OCI-M2 (cell line): Measurements from ENCODE around the gene YPEL1.
"Not testable (repeated sequence)": the region's sequence is repeated elsewhere in the genome, so short reads cannot be mapped to it uniquely, and the experiment has no call there.

Experiments
- DNase-seq: peaks from one replicate; lab custom pipeline; 2025; ENCODE audit not compliant: unreplicated experiment; lab: John Stamatoyannopoulos, UW

YPEL1 gene

DNA sequence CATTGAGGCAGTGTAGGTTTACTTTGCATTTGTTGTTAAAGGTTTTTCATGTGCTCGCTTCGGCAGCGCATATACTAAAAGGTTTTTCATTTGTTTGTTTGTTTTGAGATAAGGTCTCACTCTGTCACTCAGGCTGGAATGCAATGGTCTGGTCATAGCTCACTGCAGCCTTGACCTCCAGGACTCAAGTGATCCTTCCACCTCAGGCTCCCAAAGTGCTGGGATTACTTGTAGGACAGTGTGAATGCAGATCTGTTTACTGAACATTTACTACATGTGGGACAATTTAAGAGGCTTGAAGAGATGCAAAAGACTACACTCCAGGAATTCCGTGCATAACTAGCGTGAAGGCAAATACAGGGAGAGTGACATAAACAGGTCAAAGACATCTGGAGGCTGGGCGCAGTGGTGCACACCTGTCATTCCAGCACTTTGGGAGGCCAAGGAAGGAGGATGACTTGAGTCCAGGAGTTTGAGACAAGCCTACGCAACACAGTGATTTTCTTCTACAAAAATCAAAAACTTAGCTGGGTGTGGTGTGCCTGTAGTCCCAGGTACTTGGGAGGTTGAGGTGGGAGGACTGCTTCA lies 34.1 kb downstream of the YPEL1 start:
- no peak for DNase-seq

DNA sequence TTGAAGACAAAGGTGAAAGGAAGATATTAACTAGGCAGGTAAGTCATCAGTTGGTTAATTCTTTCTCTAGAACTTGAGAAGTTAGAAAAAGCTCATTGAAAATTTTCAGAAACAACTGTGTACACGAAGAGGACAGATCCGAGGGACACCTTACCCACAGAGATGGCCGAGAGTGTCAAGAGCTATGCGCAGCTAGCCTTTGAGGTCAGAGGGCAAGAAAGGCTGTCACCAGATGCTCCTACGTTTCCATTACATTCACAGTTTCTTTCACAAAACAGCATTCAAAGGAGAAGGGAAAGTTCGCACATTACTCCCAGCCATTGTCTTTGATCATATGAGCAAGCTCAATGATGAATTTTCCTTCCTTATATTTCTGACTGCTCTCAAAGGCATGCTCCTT lies 34.8 kb downstream of the YPEL1 start:
- no peak for DNase-seq

DNA sequence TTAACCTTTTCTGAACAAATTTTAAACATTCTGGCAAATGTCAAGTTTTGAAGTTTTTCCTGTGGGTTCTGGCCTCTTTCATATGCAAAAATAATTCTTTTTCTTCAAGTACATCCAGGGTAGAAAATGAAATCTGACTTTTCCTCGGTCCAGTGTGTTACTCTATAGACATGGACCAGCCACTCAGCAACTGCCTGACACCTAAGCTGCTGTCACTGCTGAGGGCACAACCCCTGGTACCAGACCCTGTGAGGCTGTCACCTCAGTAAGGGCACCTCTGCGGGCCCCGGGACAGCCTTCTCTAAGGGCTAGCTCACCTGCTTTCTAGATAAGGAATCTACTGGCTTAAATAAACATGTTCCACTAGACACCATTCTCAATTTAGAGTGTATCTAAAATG lies 36.0 kb downstream of the YPEL1 start:
- no peak for DNase-seq

DNA sequence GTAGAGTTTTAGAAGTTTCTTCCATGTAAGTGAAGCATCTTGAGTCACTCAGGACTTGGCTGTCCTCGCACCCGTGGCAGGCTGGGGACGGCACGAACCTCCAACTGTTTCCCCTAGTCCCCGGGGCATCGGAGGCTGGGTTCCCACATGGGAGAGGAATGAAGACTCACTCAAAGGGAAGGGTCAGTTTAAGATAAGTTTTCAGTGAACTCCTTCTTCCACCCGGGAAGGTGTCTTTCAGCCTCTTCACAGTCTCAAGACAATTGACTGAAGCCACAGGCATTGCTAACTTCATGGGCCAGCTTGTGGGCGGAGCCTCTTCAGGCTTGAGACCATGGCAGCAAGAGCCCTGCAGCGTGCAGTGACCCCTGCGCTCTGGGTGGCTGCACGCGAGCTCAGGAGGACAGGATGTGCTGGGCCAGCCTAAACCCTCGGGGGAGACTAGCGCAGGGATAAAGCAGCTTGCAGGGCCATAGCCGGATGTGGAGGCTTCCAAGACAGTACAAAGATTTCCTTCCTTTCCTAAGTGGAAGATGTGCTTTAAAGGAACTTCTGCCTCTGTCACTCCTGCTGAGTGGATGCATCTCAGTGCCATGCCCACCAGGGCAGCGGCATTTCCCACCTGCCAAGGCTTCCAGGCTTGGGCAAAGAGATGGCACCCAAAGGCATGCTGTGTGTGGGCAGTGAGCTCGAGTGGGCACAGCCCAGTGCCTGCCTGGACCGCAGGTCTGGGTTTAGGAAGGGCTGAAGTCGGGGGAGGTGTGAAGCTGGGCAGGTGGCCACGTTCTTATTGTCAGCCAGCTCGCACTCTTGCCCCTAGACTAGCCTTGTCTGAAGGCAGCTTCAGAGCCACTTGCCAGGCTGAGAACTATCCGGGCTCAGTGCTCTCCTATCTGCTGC lies 36.9 kb downstream of the YPEL1 start:
- no peak for DNase-seq

DNA sequence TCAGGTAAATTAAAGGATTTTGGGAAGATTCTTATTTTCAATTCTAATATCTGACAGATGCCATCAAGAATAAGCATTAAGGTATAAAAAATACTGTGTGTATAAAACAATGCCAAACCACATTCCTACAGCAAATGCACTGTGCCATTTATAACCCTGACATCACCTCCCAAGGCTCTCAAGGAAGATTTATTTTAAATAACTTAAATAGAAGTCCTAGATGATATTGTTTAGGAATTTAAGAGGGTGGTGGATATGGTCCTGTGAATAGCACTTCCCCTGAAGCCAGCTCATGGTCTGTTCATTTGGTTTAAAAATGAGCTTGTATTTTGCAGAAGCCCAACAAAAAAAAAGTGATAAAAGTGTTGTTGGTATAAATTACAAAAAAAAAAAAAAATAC lies 37.7 kb downstream of the YPEL1 start:
- DNase-seq: no peak

DNA sequence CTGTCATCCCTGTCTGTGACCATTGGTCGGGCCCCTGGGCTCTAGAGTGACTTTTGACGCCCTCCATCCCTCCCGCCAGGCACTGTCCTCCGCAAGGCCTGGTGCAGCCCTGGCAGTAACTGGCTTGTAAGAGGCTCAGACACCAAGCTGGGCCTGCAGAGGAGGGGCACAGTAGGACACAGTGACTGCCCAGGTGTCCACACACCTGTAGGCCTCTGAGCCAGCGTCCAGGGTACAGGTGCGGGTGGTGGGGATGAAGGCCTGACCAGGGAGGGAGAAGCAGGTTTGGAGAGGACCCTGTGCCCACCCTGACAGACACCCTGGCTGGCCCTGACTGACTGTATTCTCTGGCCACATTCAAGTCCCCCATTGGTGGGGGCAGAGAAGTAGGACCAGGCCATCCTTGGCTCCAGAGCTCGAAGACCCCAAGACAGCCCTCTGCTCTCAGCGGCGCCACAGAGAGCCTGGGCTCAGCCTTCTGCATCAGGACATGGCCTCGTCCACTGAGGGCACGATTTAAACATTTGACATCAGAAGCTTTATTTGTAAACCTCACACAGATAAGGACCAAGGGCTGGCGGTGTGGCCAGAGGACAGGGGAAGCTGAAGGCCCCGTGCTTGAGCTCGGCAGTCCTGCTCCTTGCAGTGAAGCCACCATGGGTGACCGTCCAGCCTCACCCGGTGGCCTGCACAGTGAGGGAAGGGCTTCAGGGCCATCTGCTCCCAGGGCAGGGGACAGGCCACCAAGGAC lies 38.4 kb downstream of the YPEL1 start:
- no peak for DNase-seq

DNA sequence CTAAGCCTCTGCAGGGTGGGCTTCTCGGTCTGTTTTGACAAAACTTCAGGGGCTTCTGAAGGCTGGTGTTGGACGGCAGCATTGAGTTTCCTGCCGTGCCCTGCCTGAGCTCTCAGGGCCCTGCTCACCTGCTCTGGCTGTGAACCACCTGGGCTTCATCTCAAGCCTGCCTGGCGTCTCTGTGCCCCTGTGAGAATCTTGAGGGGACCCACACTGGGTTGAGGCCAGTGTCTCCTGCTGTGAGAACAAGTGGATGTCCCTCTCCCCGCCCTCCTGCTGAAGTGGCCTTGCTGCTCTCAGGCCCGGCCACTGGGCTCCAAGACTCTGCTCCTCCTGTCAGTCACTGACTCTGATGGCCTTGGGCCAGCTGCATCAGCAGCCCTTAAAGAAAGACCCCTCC lies 39.5 kb downstream of the YPEL1 start:
- DNase-seq: no peak

DNA sequence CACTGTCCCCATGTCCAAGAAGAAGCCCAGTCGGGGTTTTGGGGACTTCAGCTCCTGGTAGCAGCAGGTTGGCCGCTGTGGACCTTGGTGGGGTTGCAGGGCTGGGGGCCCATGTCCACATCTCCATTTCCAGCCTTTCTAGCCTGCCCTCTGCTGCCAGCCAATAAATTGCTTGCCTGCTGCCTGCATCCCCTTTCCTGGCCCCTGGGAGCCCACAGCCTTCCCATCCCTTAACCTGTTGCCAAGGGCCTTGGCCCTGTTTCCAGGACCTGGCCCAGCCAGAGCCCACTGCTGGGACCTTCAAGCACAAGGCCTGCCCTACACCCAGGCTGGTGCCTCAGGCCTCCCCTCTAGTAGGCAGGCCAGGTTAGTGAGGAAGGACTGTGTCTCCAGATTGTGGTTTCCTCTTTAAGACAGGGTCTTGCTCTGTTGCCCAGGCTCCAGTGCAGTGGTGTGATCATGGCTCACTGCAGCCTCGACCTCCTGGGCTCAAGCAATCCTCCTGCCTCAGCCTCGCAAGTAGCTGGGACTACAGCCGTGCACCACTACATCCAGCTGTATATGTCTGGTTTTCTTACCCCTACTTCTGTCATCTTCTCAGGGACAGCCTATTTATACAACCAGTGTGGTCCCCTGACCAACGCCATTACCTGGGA lies 40.0 kb downstream of the YPEL1 start:
- no peak for DNase-seq

DNA sequence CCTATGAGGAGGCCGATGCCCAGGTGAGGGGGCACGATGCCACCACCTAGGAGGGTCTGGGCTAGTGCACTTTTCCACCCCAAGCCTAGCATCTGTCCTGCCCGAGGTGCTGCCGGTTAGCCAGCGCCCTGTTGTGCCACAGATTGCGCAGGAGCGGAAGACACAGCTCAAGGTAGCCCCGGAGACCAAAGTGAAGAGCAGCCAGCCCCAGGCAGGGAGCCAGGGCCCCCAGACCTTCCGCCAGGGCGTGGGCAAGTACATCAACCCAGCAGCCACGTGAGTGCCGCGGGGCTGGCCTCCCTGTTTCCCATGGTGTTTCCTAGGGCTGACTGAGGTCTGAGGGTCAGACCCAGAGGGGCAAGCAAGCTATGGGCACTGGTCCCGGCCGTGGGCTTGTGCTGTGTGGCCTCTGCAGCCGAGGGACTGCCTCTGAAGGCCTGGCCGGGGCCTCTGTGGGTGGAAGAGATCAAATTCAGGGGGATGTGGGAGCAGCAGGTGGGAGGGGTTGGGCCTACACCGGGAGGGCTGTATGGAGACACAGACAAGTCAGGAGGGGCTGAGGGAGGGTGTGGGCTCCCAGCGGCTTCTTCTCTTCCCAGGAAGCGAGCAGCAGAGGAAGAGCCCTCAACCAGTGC lies 40.7 kb downstream of the YPEL1 start:
- no peak for DNase-seq

DNA sequence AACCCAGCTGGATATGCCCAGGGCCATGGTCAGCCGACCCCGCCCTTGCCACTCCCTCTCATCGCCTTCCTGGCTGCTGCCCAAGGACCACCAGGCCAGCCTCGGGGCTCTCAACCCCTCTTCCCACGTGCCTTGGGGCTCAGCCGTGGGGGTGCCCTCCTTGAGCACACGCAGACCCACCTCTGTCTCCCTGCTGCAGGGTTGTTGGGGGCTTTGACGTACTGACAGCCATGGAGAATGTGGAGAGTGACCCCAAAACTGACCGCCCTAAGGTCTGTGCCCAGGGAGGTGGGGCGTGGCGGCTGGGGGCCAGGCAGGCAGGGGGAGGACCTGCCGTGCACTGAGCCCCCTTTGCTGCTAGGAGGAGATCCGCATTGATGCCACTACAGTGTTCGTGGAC lies 41.2 kb downstream of the YPEL1 start:
- DNase-seq: no peak

DNA sequence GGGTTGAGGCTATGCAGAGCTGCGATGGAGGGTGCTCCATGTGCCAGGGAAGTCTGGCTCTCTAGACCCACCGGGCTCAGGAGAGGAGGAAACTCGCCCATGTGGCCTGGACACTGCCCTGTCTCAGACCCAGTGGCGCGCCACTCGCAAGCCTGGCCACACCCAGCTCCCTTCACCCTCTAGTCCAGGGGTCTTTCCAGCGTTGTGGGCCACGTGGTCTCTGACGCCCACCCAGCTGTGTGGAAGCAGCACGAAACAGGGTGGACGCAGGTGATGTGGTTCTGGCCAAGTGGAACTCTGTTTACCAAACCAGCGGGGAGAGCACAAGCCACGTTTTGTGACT lies 41.6 kb downstream of the YPEL1 start:
- DNase-seq: no peak

DNA sequence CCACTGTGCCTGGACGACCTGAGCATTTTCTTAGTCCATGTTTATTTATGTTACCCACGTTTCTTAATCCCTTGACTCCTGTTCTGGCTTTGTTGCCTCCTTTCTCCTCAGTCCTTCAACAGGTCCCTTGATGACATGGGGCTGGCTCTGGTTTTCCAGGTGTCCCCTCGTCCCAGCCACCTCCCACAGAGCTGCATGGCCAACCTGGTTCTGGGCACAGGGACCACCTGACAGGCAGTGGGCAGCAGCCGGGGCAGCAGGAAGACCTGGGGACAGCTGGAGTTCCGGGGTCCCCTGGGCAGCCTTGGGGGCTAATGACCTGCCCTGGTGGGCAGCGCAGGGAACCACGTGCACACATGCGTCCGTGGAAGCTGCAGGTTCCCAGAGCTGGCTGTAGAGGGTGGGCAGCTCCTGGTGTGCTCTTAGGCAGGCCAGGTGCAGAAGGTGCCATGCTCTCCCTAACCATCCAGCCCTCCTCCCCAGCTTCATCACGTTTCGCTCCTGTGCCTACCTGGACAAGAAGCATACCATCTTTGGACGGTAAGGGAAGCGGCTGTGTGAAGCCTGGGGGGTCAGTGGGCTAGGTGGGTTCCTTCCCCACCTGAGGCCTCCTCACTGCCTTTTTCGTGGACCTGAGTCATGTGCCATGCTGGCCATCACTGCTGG lies 42.1 kb downstream of the YPEL1 start:
- no peak for DNase-seq

DNA sequence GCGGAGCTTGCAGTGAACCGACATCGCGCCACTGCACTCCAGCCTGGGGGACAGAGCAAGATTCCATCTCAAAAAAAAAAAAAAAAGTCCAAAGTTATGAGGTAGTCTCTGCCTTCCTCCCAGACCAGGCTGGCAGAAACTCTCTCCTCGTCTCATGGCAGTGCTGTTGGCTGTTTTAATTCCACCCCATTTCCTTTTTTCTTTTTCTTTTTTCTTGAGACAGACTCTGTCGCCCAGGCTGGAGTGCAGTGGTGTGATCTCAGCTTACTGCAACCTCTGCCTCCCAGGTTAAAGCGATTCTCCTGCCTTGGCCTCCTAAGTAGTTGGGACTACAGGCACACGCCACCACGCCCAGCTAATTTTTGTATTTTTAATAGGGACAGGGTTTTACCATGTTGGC lies 42.7 kb downstream of the YPEL1 start:
- not testable (repeated sequence) for DNase-seq

DNA sequence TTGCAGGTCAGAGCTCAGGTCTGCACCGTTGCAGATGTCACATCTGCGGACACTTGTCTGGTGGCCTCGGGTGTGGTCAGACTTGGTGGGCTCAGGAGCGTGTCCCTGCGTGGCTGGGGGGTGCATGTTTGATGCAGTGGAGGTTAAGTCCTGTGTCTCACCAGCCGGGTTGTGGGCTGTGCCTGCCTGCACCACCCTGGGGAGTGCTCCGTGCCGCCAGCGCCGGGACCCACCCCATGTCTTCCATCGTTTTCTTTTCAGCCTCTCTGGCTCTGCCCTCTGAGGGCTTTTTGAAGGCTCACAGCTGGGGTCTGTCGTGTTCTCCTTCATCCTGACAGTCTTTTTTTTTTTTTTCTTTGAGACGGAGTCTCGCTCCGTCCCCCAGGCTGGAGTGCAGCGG lies 43.8 kb downstream of the YPEL1 start:
- no peak for DNase-seq

DNA sequence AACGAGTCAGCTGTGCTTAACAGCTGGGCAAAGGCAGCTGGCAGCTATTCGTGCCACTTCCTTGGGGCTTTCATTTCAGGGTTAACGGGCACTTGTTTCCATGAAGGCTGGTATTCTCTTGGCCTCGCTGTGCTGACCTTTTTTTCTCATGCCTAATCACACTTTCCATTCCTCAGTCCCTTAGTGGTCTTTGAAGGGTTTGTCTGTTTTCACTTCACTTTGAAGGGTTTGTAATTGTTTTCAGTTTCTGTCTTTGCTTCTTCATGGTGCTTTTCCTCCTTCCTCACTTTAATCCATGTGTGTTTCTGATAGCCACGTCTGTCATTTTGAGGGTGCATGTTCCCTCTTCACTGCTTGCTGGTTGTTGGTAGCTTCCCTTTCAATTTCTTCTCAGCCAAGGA lies 45.2 kb downstream of the YPEL1 start:
- no peak for DNase-seq

DNA sequence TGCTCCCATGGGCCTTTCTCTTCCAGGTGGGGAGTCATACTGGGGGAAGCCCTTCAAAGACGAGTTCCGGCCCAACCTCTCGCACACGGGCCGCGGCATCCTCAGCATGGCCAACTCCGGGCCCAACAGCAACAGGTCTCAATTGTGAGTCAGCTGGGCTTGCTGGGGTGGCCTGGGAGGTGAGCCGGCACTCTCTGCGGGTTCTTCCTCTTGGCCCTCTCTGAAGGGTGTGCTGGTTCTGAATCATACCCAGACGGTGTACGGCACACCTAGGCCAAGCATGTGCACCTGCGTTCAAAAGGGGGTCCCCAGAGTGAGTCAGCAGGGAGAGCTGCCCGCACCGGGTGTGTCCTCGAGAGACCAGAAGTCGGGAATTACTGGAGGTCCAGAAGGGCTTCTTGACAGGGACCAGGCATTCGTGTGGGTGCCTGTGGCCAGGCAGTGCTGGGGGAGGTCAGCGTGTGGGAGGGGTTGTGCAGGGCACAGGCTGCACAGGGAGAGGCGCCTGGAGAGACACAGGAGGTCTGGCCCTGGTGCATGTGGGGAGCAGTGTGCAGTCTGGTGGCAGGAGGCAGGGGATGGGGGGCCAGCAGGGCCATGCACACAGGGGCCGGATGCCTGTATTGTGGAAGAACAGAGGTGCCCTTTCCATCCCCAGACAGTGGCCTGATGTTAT lies 46.8 kb downstream of the YPEL1 start:
- DNase-seq: no peak

DNA sequence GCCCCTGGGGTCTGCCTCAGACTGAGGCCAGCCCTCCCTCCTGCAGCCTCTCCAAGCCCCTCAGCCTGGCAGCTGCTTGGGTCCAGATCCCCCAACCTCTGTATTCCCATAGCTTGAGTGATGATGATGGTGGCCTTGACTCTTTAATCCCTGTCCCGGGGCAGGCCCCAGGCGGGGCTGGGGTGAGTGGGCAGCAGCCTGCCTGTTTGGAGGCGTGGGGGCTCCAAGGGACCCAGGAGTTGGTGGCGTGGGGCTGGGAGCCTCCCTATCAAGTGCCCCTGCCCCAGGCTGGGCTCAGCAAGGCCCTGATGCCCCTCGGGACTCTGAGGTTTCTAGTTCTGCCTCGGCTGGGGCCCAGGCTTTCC lies 47.3 kb downstream of the YPEL1 start:
- DNase-seq: no peak

DNA sequence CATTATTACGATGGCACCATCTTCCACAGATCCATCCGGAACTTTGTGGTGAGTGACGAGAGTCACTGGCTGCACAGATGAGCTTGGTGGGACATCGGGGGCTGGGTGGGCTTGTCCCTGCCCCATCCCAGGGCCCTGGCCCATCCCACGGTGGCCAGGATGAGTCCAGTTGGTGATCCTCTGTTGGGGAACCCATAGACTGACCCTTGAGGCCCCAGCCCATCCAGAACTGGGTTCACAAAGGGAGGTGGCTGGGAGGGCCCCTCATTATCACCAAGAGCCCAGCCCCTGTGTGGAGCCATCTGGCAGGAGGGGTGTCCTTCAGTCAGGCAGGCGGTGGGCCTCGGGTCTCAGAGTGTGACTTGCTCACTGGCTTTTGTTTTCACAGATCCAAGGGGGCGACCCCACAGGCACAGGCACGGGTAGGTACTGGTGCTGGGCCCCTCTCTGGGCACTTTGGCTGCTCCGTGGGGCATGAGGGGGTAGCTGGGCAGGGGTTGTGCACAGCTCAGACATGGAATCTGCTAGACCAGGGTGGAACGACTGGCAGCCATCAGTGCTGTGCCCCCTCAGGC lies 47.8 kb downstream of the YPEL1 start:
- no peak for DNase-seq

DNA sequence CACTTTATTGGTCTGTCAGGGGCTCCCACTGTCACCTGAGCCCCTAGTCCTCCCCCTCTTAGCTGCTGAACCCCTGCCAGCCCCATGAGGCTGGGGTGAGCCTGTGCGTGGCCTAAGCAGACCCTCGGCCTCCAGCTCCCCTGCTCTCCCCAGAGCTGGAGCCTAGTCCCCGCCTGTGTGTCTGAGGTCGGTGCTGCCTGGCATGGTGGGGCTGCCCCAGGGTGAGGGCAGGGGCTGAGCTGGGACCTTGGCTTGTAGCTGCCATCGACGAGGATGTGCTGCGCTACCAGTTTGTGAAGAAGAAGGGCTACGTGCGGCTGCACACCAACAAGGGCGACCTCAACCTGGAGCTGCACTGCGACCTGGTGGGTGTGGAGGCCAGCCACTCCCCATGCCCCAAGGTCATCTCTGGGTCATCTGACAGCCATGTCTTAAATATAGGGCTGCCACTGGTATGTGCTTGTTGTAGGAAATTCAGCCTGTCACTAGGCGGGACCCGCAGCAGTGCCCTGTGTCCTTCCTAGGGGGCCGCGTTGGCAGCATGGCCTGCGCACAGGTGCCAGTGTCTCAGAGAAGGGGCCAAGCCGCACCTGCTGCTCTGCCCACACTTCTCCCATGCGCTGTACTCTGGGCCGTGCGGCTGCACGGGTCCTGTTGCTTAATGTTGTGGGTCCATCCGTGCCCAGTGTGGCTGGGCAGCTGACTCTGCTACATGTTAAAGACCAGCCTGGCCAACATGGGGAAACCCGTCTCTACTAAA lies 48.8 kb downstream of the YPEL1 start:
- no peak for DNase-seq
